ENCODE data around the gene GOLPH3L.
"Not testable (repeated sequence)": the region's sequence is repeated elsewhere in the genome, so short reads cannot be mapped to it uniquely, and the experiment has no call there.

GOLPH3L gene

GRCh38 chr1:150628766-150629114 lies 68.2 kb downstream of the GOLPH3L start:
- ChIA-PET POLR2A (interaction anchor here (0.9 to 1.7 kb wide), 3 partner anchors 9 to 52 kb away, joined by 3 to 24 read pairs (median 7); partner anchors contain the start of gene MCL1), CTCF (interaction anchor here (1.4 to 19.2 kb wide), 3 partner anchors 9 to 66 kb away, joined by 4 to 315 read pairs (median 21); no protein-coding TSS in a partner anchor)
- peak overlapping the region; percentile 75 for H3K4me3 ChIP-seq (ENCODE audit: low read depth, low read length)
- no peak for DNase-seq (ENCODE audit: low read depth, low spot score)
- TF ChIP-seq CTCF (IDR thresholded peaks at IDR 0.05; ENCODE audit: insufficient read depth, low read length, missing control alignments) = no peak

- no peak for TF ChIP-seq CTCF (IDR thresholded peaks at IDR 0.05; ENCODE audit: insufficient read depth, low read length, missing control alignments)
- POLR2A ChIA-PET = interaction anchor here (1.2 kb wide), 1 partner anchor 49 kb away, joined by 5 read pairs; the partner anchor contains the start of gene MCL1
- DNase-seq (ENCODE audit: low read depth, low spot score) = no peak
- H3K4me3 ChIP-seq (ENCODE audit: low read depth, low read length) = peak overlapping the region; percentile 75
- CTCF ChIA-PET = interaction anchor here (1.0 to 19.2 kb wide), 7 partner anchors 8 to 372 kb away, joined by 3 to 315 read pairs (median 6); partner anchors contain the start of gene CTSK
Measured at GRCh38 chr1:150627826-150628410, 69.0 kb downstream of the GOLPH3L start.

- no peak overlapping the region for H3K4me3 ChIP-seq (ENCODE audit: low read depth, low read length)
- ChIA-PET POLR2A (no interaction called here), CTCF (interaction anchor here (1.6 to 19.2 kb wide), 2 partner anchors 63 to 370 kb away, joined by 4 to 315 read pairs; no protein-coding TSS in a partner anchor)
- no peak for TF ChIP-seq CTCF (IDR thresholded peaks at IDR 0.05; ENCODE audit: insufficient read depth, low read length, missing control alignments)
- DNase-seq (ENCODE audit: low read depth, low spot score) = no peak
Measured at GRCh38 chr1:150626150-150626549, 70.8 kb downstream of the GOLPH3L start.

- CTCF ChIA-PET = interaction anchor here (19.2 kb wide), 1 partner anchor 62 kb away, joined by 315 read pairs; no protein-coding TSS in a partner anchor
- DNase-seq (ENCODE audit: low read depth, low spot score); H3K4me3 ChIP-seq (ENCODE audit: low read depth, low read length): not testable (repeated sequence)
- POLR2A ChIA-PET = interaction anchor here (0.7 kb wide), 1 partner anchor 18 kb away, joined by 5 read pairs; no protein-coding TSS in a partner anchor
Measured at GRCh38 chr1:150624546-150624945, 72.4 kb downstream of the GOLPH3L start.

- ChIA-PET CTCF (interaction anchor here (19.2 kb wide), 1 partner anchor 61 kb away, joined by 315 read pairs; no protein-coding TSS in a partner anchor), POLR2A (interaction anchor here (0.7 kb wide), 1 partner anchor 18 kb away, joined by 5 read pairs; no protein-coding TSS in a partner anchor)
- H3K4me3 ChIP-seq (ENCODE audit: low read depth, low read length); DNase-seq (ENCODE audit: low read depth, low spot score): not testable (repeated sequence)
Measured at GRCh38 chr1:150624134-150624533, 72.8 kb downstream of the GOLPH3L start.

GRCh38 chr1:150622303-150622975 lies 74.5 kb downstream of the GOLPH3L start:
- TF ChIP-seq CTCF (IDR thresholded peaks at IDR 0.05; ENCODE audit: insufficient read depth, low read length, missing control alignments) = no peak
- no peak for DNase-seq (ENCODE audit: low read depth, low spot score)
- ChIA-PET CTCF (interaction anchor here (1.0 to 19.2 kb wide), 9 partner anchors 8 to 373 kb away, joined by 3 to 315 read pairs (median 5); partner anchors contain the start of gene MCL1), POLR2A (interaction anchor here (1.7 kb wide), 1 partner anchor 43 kb away, joined by 6 read pairs; the partner anchor contains the start of gene MCL1)
- no peak overlapping the region for H3K4me3 ChIP-seq (ENCODE audit: low read depth, low read length)
